HL-60 (cell line): ENCODE data around the gene CD200R1L.

Experiments
- DNase-seq, 2 experiments: peaks; one replicate each; pipeline ENCODE4 v3.0.0-alpha.2; 2010 to 2020; ENCODE audit warnings: low read depth in 1 of 2, low spot score in 1 of 2
- H3K27ac ChIP-seq: fragments of 250-450 bp; sonication (Bioruptor Pico); replicated peaks from 2 replicates; pipeline ENCODE4 v1.5.1; 2020; ENCODE audit warnings: mild to moderate bottlenecking, moderate library complexity
- H3K27me3 ChIP-seq: fragments of 250-450 bp; sonication (Bioruptor Pico); 2 replicates; pipeline ENCODE4 v1.5.1; 2021; ENCODE audit warnings: mild to moderate bottlenecking, moderate library complexity; ENCODE audit not compliant: insufficient read depth, poor library complexity, severe bottlenecking
- H3K4me3 ChIP-seq: replicated peaks from 2 replicates; pipeline ENCODE4 v1.5.1; 2011; ENCODE audit warnings: mild to moderate bottlenecking, control low read depth, low read length; ENCODE audit not compliant: insufficient read depth
- GABPA ChIP-seq: IDR thresholded peaks from 2 replicates; pipeline ENCODE4 v1.6.1; 2012; ENCODE audit warnings: low read depth
- POLR2AphosphoS5 ChIP-seq: IDR thresholded peaks from 2 replicates; pipeline ENCODE4 v1.6.1; 2012; ENCODE audit warnings: low read depth
- SPI1 ChIP-seq: IDR thresholded peaks from 2 replicates; pipeline ENCODE4 v1.6.1; 2012; ENCODE audit warnings: low read depth, mild to moderate bottlenecking, borderline replicate concordance
- TF ChIP-seq, protein P1 (sequence below): IDR thresholded peaks from 2 replicates; pipeline ENCODE4 v1.6.1; 2012; ENCODE audit warnings: low read depth; ENCODE audit not compliant: insufficient replicate concordance
- TF ChIP-seq, protein P2 (sequence below): IDR thresholded peaks from one replicate; pipeline ENCODE4 v1.5.1; 2011; ENCODE audit warnings: low read length, control low read depth, inconsistent platforms; ENCODE audit not compliant: insufficient read depth

CD200R1L gene

GRCh38 chr3:112785321-112786001 is 61.2 kb downstream of the CD200R1L start:
- DNase-seq: no peak
- H3K27ac ChIP-seq: no peak overlapping the region
- H3K27me3 ChIP-seq: no peaks in the 10 kb centered on the region
- TF ChIP-seq, protein P1, sequence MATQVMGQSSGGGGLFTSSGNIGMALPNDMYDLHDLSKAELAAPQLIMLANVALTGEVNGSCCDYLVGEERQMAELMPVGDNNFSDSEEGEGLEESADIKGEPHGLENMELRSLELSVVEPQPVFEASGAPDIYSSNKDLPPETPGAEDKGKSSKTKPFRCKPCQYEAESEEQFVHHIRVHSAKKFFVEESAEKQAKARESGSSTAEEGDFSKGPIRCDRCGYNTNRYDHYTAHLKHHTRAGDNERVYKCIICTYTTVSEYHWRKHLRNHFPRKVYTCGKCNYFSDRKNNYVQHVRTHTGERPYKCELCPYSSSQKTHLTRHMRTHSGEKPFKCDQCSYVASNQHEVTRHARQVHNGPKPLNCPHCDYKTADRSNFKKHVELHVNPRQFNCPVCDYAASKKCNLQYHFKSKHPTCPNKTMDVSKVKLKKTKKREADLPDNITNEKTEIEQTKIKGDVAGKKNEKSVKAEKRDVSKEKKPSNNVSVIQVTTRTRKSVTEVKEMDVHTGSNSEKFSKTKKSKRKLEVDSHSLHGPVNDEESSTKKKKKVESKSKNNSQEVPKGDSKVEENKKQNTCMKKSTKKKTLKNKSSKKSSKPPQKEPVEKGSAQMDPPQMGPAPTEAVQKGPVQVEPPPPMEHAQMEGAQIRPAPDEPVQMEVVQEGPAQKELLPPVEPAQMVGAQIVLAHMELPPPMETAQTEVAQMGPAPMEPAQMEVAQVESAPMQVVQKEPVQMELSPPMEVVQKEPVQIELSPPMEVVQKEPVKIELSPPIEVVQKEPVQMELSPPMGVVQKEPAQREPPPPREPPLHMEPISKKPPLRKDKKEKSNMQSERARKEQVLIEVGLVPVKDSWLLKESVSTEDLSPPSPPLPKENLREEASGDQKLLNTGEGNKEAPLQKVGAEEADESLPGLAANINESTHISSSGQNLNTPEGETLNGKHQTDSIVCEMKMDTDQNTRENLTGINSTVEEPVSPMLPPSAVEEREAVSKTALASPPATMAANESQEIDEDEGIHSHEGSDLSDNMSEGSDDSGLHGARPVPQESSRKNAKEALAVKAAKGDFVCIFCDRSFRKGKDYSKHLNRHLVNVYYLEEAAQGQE: no peak
- no peak for TF ChIP-seq POLR2AphosphoS5
- no peak for TF ChIP-seq GABPA
- no peak for TF ChIP-seq SPI1
- no peak overlapping the region for H3K4me3 ChIP-seq

DNA sequence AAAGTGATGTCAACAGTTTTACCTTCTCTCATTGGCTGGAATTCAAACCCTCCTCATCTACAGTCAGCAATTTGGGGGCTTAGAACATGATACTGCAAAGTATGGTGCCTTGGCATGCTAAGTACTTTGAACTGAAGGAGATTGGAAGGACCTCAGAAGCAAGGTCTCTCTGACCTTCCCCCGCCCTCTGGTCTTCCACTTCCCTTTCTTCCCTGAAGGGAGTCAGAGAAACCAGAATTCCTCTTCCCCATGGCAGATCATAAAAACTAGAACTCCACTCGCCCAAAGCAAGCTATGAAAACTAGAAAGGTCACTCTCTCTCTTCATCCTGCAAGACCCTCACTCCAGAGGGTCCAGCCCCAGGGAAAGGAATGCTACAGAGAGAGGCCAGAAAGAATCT is 64.2 kb downstream of the CD200R1L start:
- DNase-seq: peak in 1 of 2 experiments; percentile 19
- Histone ChIP-seq H3K27me3 (no peaks in the 10 kb centered on the region), H3K4me3 (no peak overlapping the region), H3K27ac (no peak overlapping the region)
- TF ChIP-seq SPI1 (peak; percentile 81), POLR2AphosphoS5 (no peak)

DNA sequence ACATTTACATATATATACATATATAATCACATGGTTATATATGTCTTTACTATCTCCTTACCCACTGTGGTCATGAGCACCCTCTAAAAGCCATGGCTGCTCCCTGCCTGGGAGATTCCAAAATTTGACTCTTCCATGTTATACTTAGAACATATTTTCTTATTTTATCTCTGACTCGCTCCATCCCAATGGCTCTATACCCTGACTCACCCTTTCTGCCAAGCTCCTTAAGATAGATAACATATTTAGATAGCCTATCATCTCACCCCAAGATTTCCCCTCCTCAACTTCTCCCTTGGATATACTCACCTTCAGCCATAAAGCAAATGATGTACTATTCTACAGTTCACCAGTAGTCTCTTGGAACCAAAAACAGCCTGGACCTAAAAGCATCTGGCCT is 65.1 kb downstream of the CD200R1L start:
- DNase-seq: no peak
- no peak overlapping the region for H3K27ac ChIP-seq
- TF ChIP-seq, protein P2, sequence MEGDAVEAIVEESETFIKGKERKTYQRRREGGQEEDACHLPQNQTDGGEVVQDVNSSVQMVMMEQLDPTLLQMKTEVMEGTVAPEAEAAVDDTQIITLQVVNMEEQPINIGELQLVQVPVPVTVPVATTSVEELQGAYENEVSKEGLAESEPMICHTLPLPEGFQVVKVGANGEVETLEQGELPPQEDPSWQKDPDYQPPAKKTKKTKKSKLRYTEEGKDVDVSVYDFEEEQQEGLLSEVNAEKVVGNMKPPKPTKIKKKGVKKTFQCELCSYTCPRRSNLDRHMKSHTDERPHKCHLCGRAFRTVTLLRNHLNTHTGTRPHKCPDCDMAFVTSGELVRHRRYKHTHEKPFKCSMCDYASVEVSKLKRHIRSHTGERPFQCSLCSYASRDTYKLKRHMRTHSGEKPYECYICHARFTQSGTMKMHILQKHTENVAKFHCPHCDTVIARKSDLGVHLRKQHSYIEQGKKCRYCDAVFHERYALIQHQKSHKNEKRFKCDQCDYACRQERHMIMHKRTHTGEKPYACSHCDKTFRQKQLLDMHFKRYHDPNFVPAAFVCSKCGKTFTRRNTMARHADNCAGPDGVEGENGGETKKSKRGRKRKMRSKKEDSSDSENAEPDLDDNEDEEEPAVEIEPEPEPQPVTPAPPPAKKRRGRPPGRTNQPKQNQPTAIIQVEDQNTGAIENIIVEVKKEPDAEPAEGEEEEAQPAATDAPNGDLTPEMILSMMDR: no peak
- TF ChIP-seq POLR2AphosphoS5 (no peak), SPI1 (no peak), GABPA (no peak)
- TF ChIP-seq, protein P1: no peak

DNA sequence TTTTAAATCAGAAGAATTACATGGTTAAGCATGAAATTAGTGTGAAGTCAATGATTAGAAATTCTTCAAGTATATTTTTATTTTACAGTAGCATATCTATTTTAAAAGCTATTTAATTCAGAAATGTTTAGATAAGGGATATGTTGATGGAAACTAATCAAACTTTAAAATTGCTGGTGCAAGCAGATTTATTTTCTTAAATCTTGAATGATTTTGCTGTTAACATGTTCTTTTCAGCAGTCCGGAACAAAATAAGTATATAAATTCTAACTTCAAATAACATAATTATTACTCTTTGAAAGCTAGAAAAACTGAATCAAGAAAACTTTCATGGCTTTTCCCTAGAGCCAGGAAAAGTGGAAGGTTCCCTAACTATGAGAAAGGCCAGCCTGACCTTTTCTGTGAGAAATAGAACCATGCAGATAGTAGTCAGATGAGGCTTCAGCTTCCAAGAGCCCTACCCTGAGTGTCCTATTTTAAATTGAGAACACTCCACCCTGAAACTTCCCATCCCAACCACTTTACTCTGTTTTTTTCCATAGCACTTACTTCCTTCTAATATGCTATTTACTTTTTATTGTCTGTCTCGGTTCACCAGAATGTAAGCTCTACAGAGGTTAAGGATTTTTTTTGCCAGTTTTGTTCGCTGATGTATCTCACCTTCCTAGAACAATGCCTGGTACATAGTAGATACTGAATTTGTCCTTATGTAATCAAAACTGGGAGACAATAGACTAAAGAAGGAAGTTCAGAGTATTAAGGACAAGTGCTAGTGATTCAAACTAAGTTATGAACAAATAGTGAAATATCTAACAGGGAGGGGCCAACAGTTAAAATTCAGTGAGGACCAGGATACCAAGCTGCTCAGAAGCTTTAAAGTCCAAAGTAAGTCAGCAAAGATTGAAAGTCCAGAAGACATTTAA is 66.8 kb downstream of the CD200R1L start:
- Histone ChIP-seq H3K4me3 (no peak overlapping the region), H3K27me3 (no peaks in the 10 kb centered on the region), H3K27ac (no peak overlapping the region)
- no peak for DNase-seq
- TF ChIP-seq, protein P1: no peak
- TF ChIP-seq POLR2AphosphoS5: no peak
- TF ChIP-seq SPI1: no peak
- no peak for TF ChIP-seq GABPA
- TF ChIP-seq, protein P2: no peak

More for the DNA sequence above, 65.1 kb downstream of the CD200R1L start:
- H3K4me3 ChIP-seq: no peak overlapping the region
- H3K27me3 ChIP-seq: no peaks in the 10 kb centered on the region
